ENCODE results near the gene KREMEN1.

KREMEN1 gene

DNA sequence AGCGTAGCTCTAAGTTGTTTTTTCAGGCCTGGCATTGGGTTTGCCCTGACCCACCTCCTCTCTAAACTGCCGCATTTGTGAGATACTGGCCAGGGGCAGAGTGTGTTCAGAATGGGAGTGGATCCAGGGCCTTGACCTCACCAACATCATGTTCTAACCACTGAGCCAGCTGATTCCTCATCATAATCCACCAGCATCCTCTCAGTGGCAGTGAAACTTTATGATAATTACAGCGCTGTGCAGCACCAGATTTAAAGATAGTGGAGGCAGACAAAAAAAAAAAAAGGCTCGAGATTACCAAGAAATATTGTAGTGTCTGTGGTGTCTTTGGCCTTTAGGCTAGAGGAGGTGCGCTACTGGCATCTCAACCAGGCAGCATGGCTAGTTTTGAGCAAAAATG lies 53.0 kb downstream of the KREMEN1 start:
- POLR2A ChIA-PET (ENCODE audit: low non-redundant PET), result no interaction called here
- DNase-seq (ENCODE audit: low spot score), result no peak
- TF ChIP-seq, protein P1, sequence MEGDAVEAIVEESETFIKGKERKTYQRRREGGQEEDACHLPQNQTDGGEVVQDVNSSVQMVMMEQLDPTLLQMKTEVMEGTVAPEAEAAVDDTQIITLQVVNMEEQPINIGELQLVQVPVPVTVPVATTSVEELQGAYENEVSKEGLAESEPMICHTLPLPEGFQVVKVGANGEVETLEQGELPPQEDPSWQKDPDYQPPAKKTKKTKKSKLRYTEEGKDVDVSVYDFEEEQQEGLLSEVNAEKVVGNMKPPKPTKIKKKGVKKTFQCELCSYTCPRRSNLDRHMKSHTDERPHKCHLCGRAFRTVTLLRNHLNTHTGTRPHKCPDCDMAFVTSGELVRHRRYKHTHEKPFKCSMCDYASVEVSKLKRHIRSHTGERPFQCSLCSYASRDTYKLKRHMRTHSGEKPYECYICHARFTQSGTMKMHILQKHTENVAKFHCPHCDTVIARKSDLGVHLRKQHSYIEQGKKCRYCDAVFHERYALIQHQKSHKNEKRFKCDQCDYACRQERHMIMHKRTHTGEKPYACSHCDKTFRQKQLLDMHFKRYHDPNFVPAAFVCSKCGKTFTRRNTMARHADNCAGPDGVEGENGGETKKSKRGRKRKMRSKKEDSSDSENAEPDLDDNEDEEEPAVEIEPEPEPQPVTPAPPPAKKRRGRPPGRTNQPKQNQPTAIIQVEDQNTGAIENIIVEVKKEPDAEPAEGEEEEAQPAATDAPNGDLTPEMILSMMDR (conservative IDR thresholded peaks at IDR 0.05; ENCODE audit: low read depth), result no peak
- H3K27ac ChIP-seq, result no peak overlapping the region
- CTCF ChIA-PET, result no interaction called here

DNA sequence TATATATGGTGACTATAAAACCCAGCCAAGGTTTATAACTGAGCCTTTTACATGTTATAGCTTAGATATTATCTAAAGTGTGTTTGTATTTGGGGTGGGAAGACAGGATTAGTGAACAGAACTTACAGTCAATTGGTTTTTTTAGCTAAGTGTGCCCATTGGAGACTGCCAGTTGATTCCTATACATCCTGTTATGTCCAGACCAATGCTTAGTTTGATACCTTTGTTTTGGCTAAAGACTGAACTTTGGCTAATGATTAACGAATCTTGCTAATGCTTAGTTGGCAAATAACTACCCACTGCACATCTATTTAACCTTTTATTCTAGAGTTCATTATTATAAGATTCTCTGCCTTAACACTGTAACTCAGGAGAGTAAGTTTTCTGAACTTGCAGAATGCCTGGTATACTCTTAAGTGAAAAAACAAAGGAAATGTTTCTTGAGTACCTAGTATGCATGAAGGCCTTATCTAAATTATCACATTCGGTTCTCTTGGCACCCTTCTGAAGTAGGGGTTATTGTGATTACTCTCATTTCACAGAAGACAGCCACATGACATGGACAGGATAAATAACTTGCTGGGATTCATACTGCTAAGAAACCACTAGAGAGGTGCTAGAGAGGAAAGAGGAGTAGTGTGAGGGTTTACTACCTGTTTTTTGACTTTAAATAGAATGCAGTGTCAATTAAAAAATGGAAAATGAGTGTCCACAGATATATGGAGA lies 54.0 kb downstream of the KREMEN1 start:
- TF ChIP-seq, protein P1 (conservative IDR thresholded peaks at IDR 0.05; ENCODE audit: low read depth), result no peak
- DNase-seq (ENCODE audit: low spot score), result no peak
- POLR2A ChIA-PET (ENCODE audit: low non-redundant PET), result no interaction called here

DNA sequence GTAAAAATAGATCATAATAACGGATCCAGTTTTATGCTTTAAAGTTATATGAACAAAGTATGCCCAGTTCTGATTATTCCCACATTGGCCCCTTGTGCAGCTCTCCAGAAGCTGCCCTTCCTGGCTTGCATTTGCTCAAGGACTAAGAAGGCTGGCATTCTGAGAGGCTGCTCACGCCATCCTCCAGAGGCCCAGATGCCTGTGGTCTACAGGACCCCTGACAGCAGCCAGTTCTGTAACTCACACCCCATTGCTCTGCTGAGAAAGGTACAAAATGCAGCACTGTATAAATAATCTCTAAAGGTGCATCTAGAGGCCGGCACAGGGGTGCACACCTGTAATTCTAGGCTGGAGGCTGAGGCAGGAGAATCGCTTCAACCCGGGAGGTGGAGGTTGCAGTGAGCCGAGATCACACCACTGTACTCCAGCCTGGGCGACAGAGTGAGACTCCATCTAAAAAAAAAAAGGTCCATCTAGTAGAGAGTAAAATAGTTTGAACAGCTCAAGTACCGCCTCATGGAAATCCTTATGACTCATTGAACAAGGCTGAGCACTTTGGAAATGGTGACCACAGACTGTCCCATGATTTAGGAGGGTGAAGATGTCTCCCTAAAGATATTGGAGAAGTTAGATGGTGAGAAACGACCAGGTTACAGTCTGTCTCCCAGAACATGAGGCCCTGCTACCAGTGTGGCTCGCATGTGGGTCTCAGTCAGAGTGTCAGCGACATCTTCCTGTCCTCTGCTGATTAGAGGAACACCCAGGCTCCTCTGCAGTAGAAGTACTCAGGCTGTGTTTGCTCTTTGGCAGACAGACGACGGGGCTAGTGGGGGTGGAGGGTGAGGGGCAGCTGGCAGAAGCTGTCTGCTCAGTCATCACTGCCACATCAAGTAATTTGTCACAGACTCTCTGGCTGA lies 56.3 kb downstream of the KREMEN1 start:
- no peak for DNase-seq (ENCODE audit: low spot score)
- POLR2A ChIA-PET (ENCODE audit: low non-redundant PET), result no interaction called here
- CTCF ChIA-PET, result no interaction called here
- H3K27ac ChIP-seq, result no peak overlapping the region
- TF ChIP-seq, protein P1 (conservative IDR thresholded peaks at IDR 0.05; ENCODE audit: low read depth), result no peak

More for the DNA sequence above, 54.0 kb downstream of the KREMEN1 start:
- H3K27ac ChIP-seq, result no peak overlapping the region
- CTCF ChIA-PET, result no interaction called here

DNA sequence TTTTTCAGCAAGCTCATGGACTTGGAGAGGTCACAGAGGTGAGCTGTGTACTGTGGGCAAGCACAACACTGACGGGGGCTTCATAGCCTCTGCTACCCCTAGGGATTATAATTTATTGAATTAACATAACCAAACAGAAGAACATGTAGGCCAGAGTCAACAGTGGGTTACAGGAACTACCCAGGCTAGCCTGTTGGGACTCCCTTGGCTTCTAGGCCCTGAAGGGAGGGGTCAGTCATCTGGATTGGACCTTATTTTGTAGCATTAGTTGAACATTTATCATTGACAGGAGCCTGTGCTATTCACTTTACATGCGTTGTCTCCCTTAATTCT lies 56.9 kb downstream of the KREMEN1 start:
- DNase-seq (ENCODE audit: low spot score), result no peak
- H3K27ac ChIP-seq, result no peak overlapping the region
- TF ChIP-seq, protein P1 (conservative IDR thresholded peaks at IDR 0.05; ENCODE audit: low read depth), result no peak
- POLR2A ChIA-PET (ENCODE audit: low non-redundant PET), result no interaction called here
- CTCF ChIA-PET, result no interaction called here

DNA sequence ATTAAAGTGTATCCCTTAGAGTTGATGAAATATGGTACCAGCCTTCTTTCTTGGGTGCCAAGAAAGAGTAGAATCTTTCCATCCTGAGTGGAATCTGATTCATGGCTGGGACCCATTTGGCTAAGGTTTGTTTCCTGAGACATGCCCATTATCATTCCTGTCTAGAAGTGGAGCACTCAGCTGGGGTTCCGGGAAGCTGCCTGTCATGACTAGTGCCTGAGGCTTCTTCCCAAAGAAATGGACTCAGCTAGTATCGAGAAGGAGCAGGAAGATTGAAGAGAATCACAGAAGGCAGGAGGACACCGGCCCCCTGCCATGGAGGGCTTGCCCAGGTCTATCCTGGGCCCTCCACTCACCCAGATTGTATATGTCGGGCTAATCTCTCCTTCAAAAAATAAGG lies 57.6 kb downstream of the KREMEN1 start:
- no peak for DNase-seq (ENCODE audit: low spot score)
- TF ChIP-seq, protein P1 (conservative IDR thresholded peaks at IDR 0.05; ENCODE audit: low read depth), result no peak
- POLR2A ChIA-PET (ENCODE audit: low non-redundant PET), result no interaction called here
- CTCF ChIA-PET, result interaction anchor here (0.7 kb wide), 1 partner anchor 29 kb away, joined by 4 read pairs; no protein-coding TSS in a partner anchor
- no peak overlapping the region for H3K27ac ChIP-seq

DNA sequence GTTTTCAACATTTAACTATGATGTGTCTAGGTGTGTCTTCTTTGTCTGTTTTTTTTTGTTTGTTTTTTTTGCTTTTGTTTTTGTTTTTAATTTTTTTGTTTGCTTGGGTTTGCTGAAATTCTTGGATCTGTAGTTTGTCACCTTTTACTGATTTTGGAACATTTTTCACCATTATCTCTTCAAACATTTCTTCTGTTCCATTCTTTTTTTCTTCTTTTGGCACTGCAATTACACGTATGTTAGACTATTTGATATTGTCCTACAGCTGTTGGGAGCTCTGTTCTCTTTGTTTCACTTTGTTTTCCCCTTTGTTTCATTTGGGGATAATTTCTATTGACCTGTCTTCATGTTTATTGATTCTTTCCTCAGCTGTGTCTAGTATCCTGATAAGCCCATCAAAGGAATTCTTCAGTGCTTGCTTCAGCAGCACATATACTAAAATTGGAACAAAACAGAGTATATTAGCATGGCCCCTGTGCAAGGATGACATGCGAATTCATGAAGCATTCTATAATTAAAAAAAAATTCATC lies 60.8 kb downstream of the KREMEN1 start:
- no peak overlapping the region for H3K27ac ChIP-seq
- TF ChIP-seq, protein P1 (conservative IDR thresholded peaks at IDR 0.05; ENCODE audit: low read depth), result no peak
- no peak for DNase-seq (ENCODE audit: low spot score)
- POLR2A ChIA-PET (ENCODE audit: low non-redundant PET), result no interaction called here
- CTCF ChIA-PET, result no interaction called here

All from RWPE1 (cell line).